ENCODE results near the gene RFX1. TPM values are rescaled to one million over a fixed set of nuclear protein-coding genes. Genes with fewer than 3 reads are reported as not detected.

RFX1 gene
- total RNA-seq, 2 donors from 2014 or later, result 23.3 to 24.7 TPM

DNA sequence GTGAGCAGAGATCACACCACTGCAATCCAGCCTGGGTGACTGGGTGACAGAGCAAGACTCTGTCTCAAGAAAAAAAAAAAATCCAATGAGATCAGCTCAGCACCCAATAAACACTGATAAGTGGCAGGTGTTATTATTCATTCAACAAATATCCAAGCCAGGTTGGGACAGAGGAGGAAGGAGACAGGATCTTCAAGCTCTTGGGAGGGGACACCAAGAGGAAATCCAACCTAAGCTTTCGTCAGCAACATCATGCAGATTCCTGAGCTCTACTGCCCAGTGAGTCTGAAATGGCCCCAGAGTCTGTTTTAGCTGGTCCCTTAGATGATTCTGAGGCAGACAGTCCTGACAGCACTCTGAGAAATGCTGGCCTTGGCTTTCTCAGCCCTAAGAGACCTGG lies 7.7 kb downstream of the RFX1 start:
- H3K9me3 ChIP-seq (ENCODE audit: control insufficient read depth, low read length, poor library complexity, severe bottlenecking), result peaks cover 2% of the 10 kb centered on the region
- Mint-ChIP-seq H3K27ac (peak overlapping the region; percentile 76), H3K36me3 (ENCODE audit: low read depth) (no peaks in the 10 kb centered on the region), H3K4me1 (peaks cover 26% of the 10 kb centered on the region), H3K27me3 (no peaks in the 10 kb centered on the region), H3K4me3 (no peak overlapping the region)
- DNase-seq, result no peak
- no peak for ATAC-seq

DNA sequence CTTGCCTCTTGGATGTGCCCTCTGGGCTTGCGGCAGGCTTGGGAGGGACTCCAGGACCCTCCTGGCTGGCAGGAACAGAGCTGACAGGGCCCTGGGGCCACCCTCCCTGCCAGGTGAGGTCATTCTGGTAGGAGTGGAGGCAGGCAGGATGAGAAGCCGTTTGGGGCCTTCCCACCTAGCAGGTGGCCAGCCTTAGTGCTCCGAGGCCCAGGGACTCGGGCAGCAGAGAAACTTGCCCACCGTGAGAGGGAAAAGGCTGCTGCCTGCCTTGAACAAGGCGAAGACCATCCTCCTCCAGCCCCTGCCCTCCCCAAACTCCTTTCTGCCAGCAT lies 8.5 kb downstream of the RFX1 start:
- Mint-ChIP-seq H3K36me3 (ENCODE audit: low read depth) (no peaks in the 10 kb centered on the region), H3K27me3 (no peaks in the 10 kb centered on the region), H3K4me1 (peaks cover 20% of the 10 kb centered on the region), H3K27ac (peak overlapping the region; percentile 76), H3K4me3 (no peak overlapping the region)
- peaks cover 2% of the 10 kb centered on the region for H3K9me3 ChIP-seq (ENCODE audit: control insufficient read depth, low read length, poor library complexity, severe bottlenecking)
- DNase-seq, result no peak
- no peak for ATAC-seq

DNA sequence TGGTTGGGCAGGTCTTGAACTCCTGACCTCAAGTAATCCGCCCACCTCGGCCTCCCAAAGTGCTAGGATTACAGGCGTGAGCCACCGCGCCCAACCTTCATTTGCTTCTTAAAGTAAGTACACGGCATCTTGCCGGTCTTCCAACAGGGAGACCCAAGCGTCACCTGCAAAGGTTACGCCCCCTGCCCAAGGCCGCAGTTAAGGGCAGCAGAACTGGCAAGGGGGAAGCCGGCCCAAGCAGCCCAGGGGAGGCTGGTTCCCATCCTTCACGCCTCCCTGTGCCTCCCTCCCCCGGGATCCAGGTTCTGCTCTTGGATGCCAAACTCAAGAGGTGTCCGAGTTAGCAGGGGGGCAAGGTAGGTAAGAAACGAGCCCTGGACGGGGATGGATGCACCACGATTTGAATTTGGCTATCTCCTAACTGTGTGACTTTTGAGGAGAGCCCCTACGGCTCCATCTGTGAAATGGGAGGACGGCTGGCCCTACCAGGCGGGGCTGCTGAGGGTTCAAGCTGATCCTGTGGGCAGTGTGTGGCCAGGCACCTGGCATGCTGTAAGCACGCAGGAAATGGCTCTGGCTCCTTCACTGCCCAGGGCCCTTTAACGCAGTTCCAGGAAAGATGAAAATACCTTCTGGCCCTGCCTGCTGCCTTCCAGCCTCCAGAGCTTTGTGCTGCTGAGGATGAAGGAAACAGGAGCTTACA lies 9.0 kb downstream of the RFX1 start:
- H3K4me3 Mint-ChIP-seq, result no peak overlapping the region
- peaks cover 2% of the 10 kb centered on the region for H3K36me3 Mint-ChIP-seq (ENCODE audit: low read depth)
- peaks cover 2% of the 10 kb centered on the region for H3K9me3 ChIP-seq (ENCODE audit: control insufficient read depth, low read length, poor library complexity, severe bottlenecking)
- H3K27me3 Mint-ChIP-seq, result no peaks in the 10 kb centered on the region
- peaks cover 18% of the 10 kb centered on the region for H3K4me1 Mint-ChIP-seq
- ATAC-seq, result no peak
- peak overlapping the region; percentile 76 for H3K27ac Mint-ChIP-seq
- DNase-seq, result no peak

DNA sequence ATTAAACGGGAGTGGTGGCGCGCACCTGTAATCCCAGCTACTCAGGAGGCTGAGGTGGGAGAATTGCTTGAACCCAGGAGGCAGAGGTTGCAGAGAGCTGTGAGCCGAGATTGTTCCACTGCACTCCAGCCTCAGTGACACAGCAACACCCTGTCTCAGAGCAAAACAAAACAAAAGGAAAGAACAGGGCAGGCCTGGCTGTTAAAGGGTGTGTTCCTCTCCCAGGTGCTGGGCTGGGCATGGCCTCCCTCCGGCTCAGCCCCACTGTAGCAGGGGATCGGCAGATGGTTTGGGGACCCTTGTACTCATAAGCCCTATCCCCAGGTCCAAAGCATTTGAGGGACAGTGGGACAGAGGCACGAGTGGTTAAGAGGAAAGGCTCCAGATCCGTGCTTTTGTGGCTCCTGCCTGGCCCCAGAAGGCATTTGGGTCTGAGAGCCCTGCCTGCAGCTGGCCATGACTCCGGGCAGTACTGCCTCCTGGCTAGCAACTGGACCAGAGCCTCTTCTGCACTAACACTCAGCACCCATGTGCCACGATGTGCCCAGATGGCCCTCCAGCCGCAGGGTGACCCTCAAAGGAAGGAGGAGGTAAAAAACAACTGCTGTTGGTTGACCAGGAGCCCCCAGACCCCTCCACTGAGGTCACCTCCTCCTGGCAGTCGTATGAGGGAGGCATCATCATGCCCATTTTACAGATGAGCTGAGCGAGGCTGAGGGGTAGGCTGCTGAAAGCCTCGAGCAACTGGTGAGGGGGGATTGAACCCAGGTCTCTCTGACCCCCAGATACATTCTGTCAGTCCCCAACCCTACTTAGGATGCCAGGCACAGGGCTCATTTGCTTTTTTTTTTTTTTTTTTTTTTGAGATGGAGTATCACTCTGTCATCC lies 10.0 kb downstream of the RFX1 start:
- no peak overlapping the region for H3K4me3 Mint-ChIP-seq

DNA sequence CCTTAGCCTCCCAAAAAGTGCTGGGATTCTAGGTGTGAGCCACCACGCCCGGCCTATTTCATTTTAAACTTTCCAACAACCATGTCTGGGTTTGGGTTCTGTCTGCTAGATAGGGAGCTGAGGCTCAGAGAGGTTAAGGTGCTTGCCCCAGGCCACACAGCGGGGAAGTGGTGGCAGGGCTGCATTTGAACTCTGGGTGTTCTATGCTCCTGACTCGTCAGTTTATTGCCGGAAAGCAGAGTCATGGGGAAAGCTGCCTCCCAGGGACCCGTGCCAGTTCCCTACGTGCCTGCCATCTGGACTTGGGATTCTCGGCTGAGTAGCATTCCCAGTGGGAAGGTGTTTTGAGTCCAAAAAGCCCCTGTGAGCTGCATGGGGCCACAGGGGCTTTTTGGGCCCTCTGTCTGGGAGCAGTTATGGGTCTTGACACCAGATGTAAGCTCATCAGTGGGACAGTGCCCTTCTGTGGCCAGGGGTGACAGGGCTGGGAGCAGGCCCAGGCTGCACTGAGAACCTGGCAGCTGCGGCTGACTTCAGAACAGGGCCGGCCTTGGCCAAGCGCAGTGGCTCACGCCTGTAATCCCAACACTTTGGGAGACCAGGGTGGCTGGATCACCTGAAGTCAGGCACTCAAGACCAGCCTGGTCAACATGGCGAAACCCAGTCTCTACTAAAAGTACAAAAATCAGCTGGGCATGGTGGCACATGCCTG lies 10.9 kb downstream of the RFX1 start:
- H3K27me3 Mint-ChIP-seq, result no peaks in the 10 kb centered on the region
- H3K27ac Mint-ChIP-seq, result no peak overlapping the region

More for the DNA sequence above, 10.0 kb downstream of the RFX1 start:
- Mint-ChIP-seq H3K4me1 (peaks cover 21% of the 10 kb centered on the region), H3K36me3 (ENCODE audit: low read depth) (peaks cover 3% of the 10 kb centered on the region), H3K27ac (no peak overlapping the region), H3K27me3 (no peaks in the 10 kb centered on the region)
- no peak for DNase-seq
- ATAC-seq, result no peak
- H3K9me3 ChIP-seq (ENCODE audit: control insufficient read depth, low read length, poor library complexity, severe bottlenecking), result peaks cover 2% of the 10 kb centered on the region

DNA sequence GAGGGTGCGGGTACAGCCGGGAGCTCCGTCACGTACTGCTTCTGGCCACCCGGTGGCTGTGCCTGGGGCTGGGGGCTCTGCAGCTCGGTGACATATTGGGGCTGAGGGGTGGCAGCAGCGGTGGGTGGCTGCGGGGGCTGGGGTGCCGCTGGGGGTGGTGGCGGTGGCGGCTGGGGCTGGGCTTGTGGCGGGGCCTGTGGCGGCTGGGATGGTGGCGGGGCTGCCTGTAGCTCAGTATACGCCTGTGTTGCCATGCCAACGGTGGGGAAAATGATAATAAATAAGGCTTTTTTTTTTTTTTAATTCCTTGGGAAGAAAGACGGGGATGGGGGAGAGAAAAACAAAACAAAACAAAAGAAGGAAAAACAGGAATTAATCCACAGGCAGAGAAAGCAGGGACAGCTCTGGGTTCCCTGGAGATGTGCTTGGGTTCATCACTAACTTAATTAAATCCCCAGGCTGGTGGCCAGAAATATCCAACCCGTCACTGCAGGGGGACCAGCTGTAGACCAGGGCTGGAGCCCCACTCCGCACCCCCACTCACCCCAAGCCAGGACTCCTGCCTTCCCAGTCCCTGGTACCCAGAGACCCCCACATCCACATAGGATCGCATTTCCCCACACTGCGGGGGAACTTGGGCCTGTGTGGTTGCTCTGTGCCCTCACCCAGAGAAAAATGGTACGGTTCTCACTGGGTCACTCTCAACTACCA lies 12.4 kb downstream of the RFX1 start:
- ATAC-seq (peak; percentile 23), DNase-seq (no peak)
- H3K4me1 Mint-ChIP-seq, result peaks cover 31% of the 10 kb centered on the region
- no peaks in the 10 kb centered on the region for H3K9me3 ChIP-seq (ENCODE audit: control insufficient read depth, low read length, poor library complexity, severe bottlenecking)
- H3K27me3 Mint-ChIP-seq, result no peaks in the 10 kb centered on the region
- no peak overlapping the region for H3K27ac Mint-ChIP-seq
- no peak overlapping the region for H3K4me3 Mint-ChIP-seq
- H3K36me3 Mint-ChIP-seq (ENCODE audit: low read depth), result peaks cover 8% of the 10 kb centered on the region

More for the DNA sequence above, 10.9 kb downstream of the RFX1 start:
- ATAC-seq (no peak), DNase-seq (no peak)
- no peak overlapping the region for H3K4me3 Mint-ChIP-seq
- H3K9me3 ChIP-seq (ENCODE audit: control insufficient read depth, low read length, poor library complexity, severe bottlenecking), result peaks cover 2% of the 10 kb centered on the region
- peaks cover 19% of the 10 kb centered on the region for H3K4me1 Mint-ChIP-seq
- peaks cover 6% of the 10 kb centered on the region for H3K36me3 Mint-ChIP-seq (ENCODE audit: low read depth)

DNA sequence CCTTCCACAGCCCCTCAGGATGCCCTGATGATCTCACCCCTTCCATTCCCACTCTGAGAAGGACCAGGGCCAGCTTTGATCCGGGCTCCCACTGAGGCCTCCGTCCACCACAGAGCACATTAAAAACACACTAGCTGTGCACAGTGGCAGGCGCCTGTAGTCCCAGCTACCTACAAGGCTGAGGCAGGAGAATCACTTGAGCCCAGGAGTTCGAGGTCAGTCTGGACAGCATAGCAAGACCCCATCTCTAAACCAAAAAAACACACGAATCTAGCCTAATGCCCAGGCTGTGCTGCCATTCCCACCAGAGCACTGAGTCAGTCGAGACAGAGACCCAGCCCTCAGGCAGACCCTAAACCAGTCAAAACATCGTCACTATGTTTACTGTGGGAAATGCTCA lies 14.1 kb downstream of the RFX1 start:
- H3K27ac Mint-ChIP-seq, result peak overlapping the region; percentile 81
- no peaks in the 10 kb centered on the region for H3K27me3 Mint-ChIP-seq
- H3K36me3 Mint-ChIP-seq (ENCODE audit: low read depth), result peaks cover 8% of the 10 kb centered on the region
- ATAC-seq, result no peak
- H3K4me1 Mint-ChIP-seq, result peaks cover 42% of the 10 kb centered on the region
- H3K4me3 Mint-ChIP-seq, result no peak overlapping the region
- no peaks in the 10 kb centered on the region for H3K9me3 ChIP-seq (ENCODE audit: control insufficient read depth, low read length, poor library complexity, severe bottlenecking)
- DNase-seq, result no peak

DNA sequence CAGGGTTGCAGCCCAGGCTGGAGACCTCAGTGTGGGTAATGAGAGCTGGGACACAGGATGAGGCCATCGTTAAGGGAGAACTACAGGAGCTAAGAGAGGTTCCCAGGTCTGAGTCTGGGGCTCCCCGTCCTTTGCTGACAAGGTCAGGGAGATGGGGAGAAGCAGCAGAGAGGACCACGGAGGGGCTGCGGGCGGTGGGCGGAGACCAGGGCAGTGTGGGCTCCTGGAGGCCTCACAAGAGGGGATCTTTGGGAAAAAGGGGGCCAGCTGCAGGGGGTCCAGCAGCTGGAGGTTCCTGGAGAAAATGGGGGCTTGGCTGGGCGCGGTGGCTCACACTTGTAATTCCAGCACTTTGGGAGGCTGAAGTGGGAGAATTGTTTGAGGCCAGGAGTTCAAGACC lies 16.0 kb downstream of the RFX1 start:
- ATAC-seq, result no peak

DNA sequence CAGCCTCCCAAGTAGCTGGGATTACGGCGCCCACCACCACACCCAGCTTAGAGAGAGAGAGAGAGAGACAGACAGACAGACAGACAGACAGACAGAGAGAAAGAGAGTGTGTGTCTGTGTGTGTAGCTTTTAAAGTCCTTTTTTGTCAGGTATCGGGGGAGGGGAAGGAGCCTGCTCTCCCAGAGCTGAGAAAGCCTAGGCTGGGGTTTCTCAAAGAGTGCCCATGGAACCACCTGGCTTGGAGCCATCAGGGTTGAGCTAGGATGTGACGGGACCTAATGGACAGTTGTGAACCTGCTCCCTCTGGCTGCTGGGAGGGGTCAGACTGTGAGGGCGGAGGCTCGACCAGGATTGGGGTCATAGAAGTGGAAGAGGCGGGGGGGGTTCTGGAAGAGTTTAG lies 16.6 kb downstream of the RFX1 start:
- Mint-ChIP-seq H3K4me1 (peaks cover 52% of the 10 kb centered on the region), H3K27ac (peak overlapping the region; percentile 97), H3K4me3 (no peak overlapping the region), H3K36me3 (ENCODE audit: low read depth) (peaks cover 8% of the 10 kb centered on the region), H3K27me3 (no peaks in the 10 kb centered on the region)
- H3K9me3 ChIP-seq (ENCODE audit: control insufficient read depth, low read length, poor library complexity, severe bottlenecking), result no peaks in the 10 kb centered on the region
- ATAC-seq (no peak), DNase-seq (no peak)

More for the DNA sequence above, 16.0 kb downstream of the RFX1 start:
- no peaks in the 10 kb centered on the region for H3K9me3 ChIP-seq (ENCODE audit: control insufficient read depth, low read length, poor library complexity, severe bottlenecking)
- Mint-ChIP-seq H3K4me1 (peaks cover 51% of the 10 kb centered on the region), H3K36me3 (ENCODE audit: low read depth) (peaks cover 8% of the 10 kb centered on the region), H3K27ac (peak overlapping the region; percentile 97), H3K27me3 (no peaks in the 10 kb centered on the region), H3K4me3 (no peak overlapping the region)
- DNase-seq, result no peak

DNA sequence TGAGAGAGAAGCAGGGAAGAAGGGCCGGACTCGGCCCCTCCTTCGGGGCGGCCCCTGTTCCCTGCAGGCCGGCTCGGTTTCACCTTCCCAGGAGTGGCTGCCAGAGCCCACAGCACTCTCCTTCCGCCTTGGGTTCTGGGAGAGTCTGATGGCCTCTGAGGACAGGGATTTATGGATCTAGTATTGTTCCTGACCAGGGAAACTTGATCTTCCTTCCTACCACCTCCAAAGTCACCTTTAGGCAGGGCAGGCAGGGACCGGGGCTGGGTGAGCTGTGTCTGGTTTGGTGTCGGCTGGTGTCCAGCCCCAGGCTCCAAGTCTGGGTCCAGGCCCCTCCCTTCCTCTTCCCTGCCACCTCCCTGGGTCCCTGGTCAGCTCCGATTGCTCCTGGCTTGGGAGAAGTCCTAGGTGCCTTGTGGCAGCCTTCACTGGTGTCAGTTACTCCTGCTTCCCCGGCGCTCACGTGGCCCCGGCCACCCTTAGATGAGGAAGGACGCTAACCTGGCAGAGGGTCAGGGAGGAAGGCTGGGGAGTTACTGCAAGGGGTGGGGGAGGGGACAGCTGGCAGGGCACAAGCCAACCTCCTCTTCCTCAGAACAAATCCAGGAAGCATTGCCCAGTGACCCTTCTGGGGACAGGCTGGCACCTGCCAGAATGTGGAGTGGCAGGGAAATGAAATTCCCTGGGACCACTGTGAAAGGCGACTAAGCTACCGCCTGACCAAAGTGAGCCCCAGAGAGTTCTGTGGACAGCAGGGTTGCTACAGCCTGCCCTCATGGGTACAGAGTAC lies 18.8 kb downstream of the RFX1 start:
- peaks cover 8% of the 10 kb centered on the region for H3K36me3 Mint-ChIP-seq (ENCODE audit: low read depth)
- peak overlapping the region; percentile 83 for H3K4me3 Mint-ChIP-seq
- H3K9me3 ChIP-seq (ENCODE audit: control insufficient read depth, low read length, poor library complexity, severe bottlenecking), result no peaks in the 10 kb centered on the region
- no peak for ATAC-seq
- peaks cover 57% of the 10 kb centered on the region for H3K4me1 Mint-ChIP-seq
- peak overlapping the region; percentile 97 for H3K27ac Mint-ChIP-seq
- H3K27me3 Mint-ChIP-seq, result no peaks in the 10 kb centered on the region
- DNase-seq, result no peak

DNA sequence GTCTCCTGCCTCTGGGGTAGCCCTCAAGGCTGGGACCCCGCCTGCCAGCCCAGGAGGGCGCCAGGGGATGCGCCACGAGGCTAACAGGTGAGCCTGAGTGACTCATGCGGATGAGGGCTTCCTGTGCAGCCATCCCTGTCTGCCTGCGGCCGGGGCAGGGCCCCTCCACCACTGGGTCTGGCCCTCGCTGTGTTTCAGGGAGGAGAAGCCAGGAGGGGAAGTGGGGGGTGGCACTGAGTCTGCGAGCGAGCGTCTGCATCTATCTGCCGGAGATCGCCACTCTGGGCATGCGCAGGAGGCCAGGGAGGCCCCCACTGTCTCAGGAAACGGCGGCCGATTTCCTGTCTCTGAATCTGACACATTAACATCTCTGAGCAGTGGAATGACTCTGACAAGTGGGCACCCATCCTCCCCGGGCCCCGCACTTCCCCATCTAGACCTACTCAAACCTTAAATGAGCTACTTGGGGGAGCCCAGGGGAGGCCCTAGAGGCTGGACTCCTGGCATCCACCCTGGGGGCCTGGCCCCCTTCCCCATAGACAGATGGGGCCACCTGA lies 19.7 kb downstream of the RFX1 start:
- DNase-seq, result peak; percentile 96 to 98 (median 97)
- Mint-ChIP-seq H3K36me3 (ENCODE audit: low read depth) (peaks cover 6% of the 10 kb centered on the region), H3K4me1 (peaks cover 55% of the 10 kb centered on the region), H3K27ac (peak overlapping the region; percentile 97), H3K4me3 (peak overlapping the region; percentile 83), H3K27me3 (no peaks in the 10 kb centered on the region)
- H3K9me3 ChIP-seq (ENCODE audit: control insufficient read depth, low read length, poor library complexity, severe bottlenecking), result no peaks in the 10 kb centered on the region
- peak; percentile 91 for ATAC-seq

DNA sequence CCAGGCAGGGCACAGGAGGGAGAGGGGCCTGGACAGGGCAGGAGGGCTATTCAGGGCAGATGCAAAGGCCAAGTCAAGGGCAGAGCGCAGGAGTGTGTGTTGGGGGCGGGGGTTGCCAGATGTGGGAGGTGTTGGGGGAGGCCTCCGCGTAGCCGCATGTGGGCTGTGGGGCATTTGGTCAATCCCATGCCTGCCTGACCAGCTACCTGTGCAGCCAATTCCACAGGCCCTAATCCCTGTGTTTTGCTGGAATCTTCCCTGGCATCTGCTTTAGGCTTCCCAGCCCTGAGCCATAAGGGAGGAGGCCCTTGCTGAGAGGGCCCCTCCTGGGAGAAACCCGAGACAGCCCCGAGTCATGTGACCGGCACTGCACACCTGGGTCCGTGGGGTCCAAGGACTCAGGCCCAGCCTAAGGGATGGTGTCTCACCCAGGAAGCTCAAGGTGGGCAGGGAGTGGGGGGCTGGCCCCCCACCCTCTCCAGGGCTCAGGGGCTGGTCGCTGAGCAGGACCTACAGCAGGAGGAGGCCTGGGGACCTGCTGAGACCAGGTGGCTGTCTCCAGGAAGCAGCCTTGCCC lies 20.3 kb downstream of the RFX1 start:
- H3K4me1 Mint-ChIP-seq, result peaks cover 51% of the 10 kb centered on the region
- no peak for DNase-seq
- peak; percentile 23 for ATAC-seq
- no peaks in the 10 kb centered on the region for H3K27me3 Mint-ChIP-seq
- peak overlapping the region; percentile 83 for H3K4me3 Mint-ChIP-seq
- peak overlapping the region; percentile 97 for H3K27ac Mint-ChIP-seq
- H3K36me3 Mint-ChIP-seq (ENCODE audit: low read depth), result peaks cover 3% of the 10 kb centered on the region
- H3K9me3 ChIP-seq (ENCODE audit: control insufficient read depth, low read length, poor library complexity, severe bottlenecking), result no peaks in the 10 kb centered on the region

Measured in T-helper 17 cell (primary cell).